G401 (cell line): Measurements from ENCODE around the gene FBXO10. TPM values are rescaled to one million over a fixed set of nuclear protein-coding genes. Genes with fewer than 3 reads are reported as not detected.

Experiments used
- DNase-seq: peaks from one replicate; pipeline ENCODE4 v3.0.0-alpha.2; 2015; ENCODE audit warnings: low spot score
- in situ Hi-C: cut with HindIII; loops from 2 replicates; pipeline ENCODE4 v1.10.0; 2016; ENCODE audit warnings: low sequenced_read_pairs, mixed read lengths
- total RNA-seq: library from RNA; depleted of rRNA; stranded (reverse); fragments of >200 nt; shearing (Covaris generic); gene quantifications from 2 replicates; pipeline ENCODE4 v1.2.3, GENCODE V29; 2014; rRNA removed

Gene FBXO10
- total RNA-seq, 1 experiment from 2014 or later: 17.5 TPM

- in situ Hi-C loops: no loop called here
- peak; percentile 100 for DNase-seq
These were observed 110.7 kb downstream of the FBXO10 start, which contains the start of gene ZBTB5 for GRCh38 chr9:37465249-37466036. Gene ZBTB5, minus strand, starts transcription at chr9:37465450. Its CDS starts 22,899 bp downstream, at chr9:37442551.

- in situ Hi-C loops: no loop called here
- no peak for DNase-seq
These were observed 111.5 kb downstream of the FBXO10 start for GRCh38 chr9:37464426-37465248.

GRCh38 chr9:37464006-37464405 is 112.2 kb downstream of the FBXO10 start:
- DNase-seq: no peak
- in situ Hi-C loops: no loop called here

Other genes with a start within 250 kb of the FBXO10 start
- 181 and 183 TPM in 2 replicates for gene GRHPR, start 153.7 kb downstream of the FBXO10 start, total RNA-seq
- 18.8 and 20.7 TPM in 2 replicates for gene ZBTB5, start 110.9 kb downstream of the FBXO10 start, total RNA-seq
- 37.5 and 44.2 TPM in 2 replicates for gene POLR1E, start 90.4 kb downstream of the FBXO10 start, total RNA-seq
- 353 and 360 TPM in 2 replicates for gene TOMM5, start 16.2 kb upstream of the FBXO10 start, total RNA-seq
- gene FRMPD1, start 74.6 kb upstream of the FBXO10 start, total RNA-seq: not detected in 2 replicates
- 1.9 and 2.1 TPM in 2 replicates for gene TRMT10B, start 177.4 kb upstream of the FBXO10 start, total RNA-seq
- 65.3 and 86.5 TPM in 2 replicates for gene EXOSC3, start 208.7 kb upstream of the FBXO10 start, total RNA-seq
- gene DCAF10, start 224.4 kb upstream of the FBXO10 start, total RNA-seq: 7.6 and 16.5 TPM in 2 replicates